GM10266 (cell line): ENCODE measurements around the gene RASSF7.
A peak's percentile ranks its signal among the peaks of the same experiment; 100 is the strongest.
"Not testable (repeated sequence)": the region's sequence is repeated elsewhere in the genome, so short reads cannot be mapped to it uniquely, and the experiment has no call there.

ENCODE experiments used
- DNase-seq: peaks from one replicate; pipeline ENCODE4 v3.0.0; 2012; ENCODE audit errors: extremely low spot score
- TF ChIP-seq, protein P1 (sequence below): IDR thresholded peaks from 2 replicates; pipeline ENCODE4 v1.5.1; 2012; ENCODE audit warnings: mild to moderate bottlenecking, low read depth; ENCODE audit not compliant: control insufficient read depth, insufficient read depth; ENCODE audit errors: missing control alignments

The RASSF7 gene, protein sequence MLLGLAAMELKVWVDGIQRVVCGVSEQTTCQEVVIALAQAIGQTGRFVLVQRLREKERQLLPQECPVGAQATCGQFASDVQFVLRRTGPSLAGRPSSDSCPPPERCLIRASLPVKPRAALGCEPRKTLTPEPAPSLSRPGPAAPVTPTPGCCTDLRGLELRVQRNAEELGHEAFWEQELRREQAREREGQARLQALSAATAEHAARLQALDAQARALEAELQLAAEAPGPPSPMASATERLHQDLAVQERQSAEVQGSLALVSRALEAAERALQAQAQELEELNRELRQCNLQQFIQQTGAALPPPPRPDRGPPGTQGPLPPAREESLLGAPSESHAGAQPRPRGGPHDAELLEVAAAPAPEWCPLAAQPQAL

DNA sequence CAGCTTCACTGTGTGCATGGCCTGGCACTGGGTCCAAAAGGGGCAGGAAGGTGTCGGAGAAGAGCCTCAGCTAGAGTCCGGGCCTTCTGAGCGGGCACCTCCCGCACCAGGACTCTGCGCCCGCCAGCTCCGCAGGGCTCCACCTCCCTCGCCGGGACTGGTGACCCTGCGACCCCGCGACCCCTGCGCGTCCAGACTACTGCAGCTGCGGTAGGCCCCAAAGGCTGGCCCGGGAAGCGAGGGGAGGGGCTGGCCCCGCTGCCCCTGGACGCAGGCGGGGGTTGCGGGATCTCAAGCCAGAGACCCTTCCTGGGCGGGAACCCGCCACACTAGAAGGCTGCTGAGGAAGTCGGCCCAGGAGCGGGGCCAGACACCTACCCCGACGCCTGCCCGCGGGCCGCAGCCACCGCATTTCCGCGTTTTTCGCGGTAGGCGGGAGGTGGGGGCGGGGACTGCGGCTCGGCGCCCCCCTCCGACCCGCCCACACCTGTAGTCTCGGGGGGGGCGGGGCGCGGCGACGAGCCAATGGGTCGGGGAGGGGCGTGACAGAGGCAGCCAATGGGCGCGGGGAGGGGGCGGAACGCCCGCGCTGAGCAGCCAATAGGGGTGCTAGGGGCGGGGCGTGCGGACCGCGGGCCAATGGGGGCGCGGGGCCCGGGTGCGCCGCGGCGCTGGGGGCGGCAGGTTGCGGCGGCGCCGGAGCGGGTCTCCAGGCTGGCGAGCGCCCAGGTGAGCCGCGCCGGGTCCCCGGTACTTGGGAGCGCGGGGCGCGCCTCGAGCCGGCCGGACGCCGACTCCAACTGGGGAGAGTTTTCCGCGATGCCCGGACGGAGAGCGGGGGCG, at the start of gene RASSF7, which contains the start of gene LMNTD2:
Gene RASSF7 (plus strand): TSS at position 666 of the 843 bp plus-strand sequence. CDS start 799 bp downstream, outside the sequence.
Gene LMNTD2 (minus strand): TSS at position 434 of the 843 bp plus-strand sequence. CDS start 22 bp downstream, at position 412.
- peak; percentile 100 for DNase-seq
- TF ChIP-seq, protein P1, sequence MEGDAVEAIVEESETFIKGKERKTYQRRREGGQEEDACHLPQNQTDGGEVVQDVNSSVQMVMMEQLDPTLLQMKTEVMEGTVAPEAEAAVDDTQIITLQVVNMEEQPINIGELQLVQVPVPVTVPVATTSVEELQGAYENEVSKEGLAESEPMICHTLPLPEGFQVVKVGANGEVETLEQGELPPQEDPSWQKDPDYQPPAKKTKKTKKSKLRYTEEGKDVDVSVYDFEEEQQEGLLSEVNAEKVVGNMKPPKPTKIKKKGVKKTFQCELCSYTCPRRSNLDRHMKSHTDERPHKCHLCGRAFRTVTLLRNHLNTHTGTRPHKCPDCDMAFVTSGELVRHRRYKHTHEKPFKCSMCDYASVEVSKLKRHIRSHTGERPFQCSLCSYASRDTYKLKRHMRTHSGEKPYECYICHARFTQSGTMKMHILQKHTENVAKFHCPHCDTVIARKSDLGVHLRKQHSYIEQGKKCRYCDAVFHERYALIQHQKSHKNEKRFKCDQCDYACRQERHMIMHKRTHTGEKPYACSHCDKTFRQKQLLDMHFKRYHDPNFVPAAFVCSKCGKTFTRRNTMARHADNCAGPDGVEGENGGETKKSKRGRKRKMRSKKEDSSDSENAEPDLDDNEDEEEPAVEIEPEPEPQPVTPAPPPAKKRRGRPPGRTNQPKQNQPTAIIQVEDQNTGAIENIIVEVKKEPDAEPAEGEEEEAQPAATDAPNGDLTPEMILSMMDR: no peak

DNA sequence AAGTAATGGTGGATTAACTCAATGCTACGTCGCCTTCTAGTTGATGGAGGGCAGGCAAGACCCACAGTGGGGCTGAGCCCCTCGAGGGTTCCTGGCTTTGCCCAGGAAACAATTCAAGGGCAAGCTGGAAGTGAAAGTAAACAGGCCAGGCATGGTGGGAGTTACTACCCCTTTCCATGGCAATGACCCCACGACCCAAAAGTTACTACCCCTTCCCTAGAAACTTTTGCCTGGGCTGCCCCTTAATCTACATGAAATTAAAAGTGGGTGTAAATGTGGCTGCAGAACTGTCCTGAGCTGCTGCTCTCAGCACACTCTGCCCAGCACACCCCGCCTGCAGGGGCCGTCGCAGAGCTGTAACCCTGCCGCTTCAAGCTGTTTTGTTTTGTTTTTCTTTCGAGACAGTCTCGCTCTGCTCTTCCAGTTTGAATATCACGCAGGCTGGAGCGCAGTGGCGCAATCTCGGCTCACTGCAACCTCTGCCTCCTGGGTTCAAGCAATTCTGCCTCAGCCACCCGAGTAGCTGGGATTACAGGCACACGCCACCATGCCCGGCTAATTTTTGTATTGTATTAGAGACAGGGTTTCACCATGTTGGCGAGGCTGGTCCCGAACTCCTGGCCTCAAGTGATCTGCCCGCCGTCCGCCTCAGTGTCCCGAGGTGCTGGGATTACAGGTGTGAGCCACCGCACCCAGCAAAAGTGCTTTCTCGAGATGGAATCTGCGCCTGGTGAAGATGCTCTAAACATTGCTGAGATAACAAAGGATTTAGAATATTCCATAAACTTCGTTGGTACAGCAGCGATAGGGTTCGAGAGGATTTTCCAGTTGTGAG, 47.8 kb upstream of the RASSF7 start:
- TF ChIP-seq, protein P1: no peak
- DNase-seq: no peak

DNA sequence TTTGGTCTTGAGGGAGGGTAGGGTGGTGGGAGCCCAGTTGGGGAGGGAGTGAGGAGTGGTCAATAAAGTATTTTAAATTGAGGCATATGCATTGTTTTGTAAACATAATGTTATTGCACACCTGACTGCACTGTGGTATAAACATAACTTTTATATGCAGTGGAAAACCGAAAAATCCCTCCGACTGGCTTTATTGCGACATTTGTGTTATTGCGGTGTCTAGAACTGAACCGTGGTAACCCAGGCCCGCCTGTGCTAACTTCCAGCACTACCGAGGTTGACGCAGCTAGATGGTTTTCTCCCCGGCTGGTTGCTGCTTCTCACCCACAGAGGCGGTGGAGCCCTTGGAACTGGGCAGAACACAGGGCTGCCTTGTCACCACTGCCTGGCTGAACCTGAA, 46.2 kb upstream of the RASSF7 start:
- no peak for DNase-seq
- TF ChIP-seq, protein P1: no peak

DNA sequence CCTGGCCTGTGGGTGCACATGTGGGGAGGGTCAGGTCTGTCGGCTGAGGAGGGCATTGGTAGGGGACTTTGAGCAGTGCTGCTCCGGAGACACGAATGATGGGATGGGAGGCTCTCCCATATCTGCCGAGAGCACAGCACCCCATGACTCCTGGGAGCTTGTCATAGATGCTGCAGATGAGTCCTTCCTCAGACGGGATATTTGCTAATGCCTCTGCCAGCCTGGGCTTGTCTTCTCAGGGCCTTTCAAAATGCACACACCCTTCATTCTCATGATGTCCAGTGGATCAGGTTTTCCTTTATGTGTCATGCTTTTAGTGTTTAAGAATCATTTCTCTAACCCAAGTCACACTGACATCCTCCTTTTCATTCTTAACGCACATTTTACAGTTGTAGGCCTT, 45.6 kb upstream of the RASSF7 start:
- no peak for DNase-seq
- TF ChIP-seq, protein P1: no peak

DNA sequence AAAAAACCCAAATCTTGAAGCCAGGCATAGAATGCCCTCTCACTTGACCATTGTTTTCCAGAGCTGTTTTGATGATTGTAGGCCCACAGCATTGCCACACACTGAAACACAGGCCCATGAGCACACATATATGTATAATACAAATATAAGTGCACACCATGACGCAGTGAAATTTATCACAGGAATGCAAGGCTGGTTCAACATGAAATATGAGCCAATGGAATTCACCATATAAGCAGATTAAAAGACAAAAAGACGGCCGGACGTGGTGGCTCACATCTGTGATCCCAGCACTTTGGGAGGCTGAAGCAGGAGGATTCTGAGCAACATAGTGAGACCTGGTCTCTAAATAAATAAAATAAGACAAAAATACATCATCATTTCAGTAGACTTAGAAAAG, 44.4 kb upstream of the RASSF7 start:
- DNase-seq: no peak
- TF ChIP-seq, protein P1: no peak

DNA sequence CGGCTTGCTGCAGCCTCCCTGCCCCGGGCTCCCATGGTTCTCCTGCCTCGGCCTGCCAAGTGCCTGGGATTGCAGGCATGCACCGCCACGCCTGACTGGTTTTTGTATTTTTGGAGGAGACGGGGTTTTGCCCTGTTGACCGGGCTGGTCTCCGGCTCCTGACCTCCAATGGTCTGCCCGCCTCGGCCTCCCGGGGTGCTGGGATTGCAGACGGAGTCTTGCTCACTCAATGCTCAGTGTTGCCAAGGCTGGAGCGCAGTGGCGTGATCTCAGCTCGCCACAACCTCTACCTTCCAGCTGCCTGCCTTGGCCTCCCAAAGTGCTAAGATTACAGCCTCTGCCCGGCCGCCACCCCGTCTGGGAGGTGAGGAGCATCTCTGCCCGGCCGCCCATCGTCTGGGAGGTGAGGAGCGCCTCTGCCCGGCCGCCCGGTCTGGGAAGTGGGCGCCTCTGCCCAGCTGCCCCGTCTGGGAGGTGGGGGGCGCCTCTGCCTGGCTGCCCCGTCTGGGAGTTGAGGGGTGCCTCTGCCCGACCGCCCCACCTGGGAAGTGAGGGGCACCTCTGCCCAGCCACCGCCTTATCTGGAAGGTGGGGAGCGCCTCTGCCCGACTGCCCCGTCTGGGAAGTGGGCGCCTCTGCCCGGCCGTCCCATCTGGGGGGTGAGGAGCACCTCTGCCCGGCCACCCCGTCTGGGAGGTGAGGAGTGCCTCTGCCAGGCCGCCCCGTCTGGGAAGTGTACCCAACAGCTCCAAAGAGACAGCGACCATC, 43.7 kb upstream of the RASSF7 start:
- not testable (repeated sequence) for DNase-seq
